ENCODE results near the gene LSMEM2. TPM values are rescaled to one million over a fixed set of nuclear protein-coding genes. Genes with fewer than 3 reads are reported as not detected.

Gene LSMEM2
- total RNA-seq, 1 donor from 2014 or later: not detected

GRCh38 chr3:50322115-50322385 lies 43.2 kb downstream of the LSMEM2 start:
- H3K36me3 ChIP-seq: peaks cover 0 to 20% of the 10 kb centered on the region in 2 donors
- peaks cover 57% of the 10 kb centered on the region for H3K4me1 ChIP-seq
- H3K27me3 ChIP-seq: no peaks in the 10 kb centered on the region
- TF ChIP-seq CTCF (IDR thresholded peaks at IDR 0.05) (no peak), POLR2AphosphoS5 (IDR thresholded peaks at IDR 0.05; ENCODE audit: insufficient read depth in 1 of 2, low read depth in 1 of 2) (no peak), POLR2A (IDR thresholded peaks at IDR 0.05) (no peak)
- peak overlapping the region; percentile 90 for H3K27ac ChIP-seq
- DNase-seq (ENCODE audit: extremely low spot score in 2 of 2): no peak
- H3K9me3 ChIP-seq: no peaks in the 10 kb centered on the region
- peak overlapping the region; percentile 72 to 97 for H3K4me3 ChIP-seq
- intact Hi-C loops (cut with DNase I): loop anchor here (2.0 to 5.0 kb wide), 2 partner anchors 23 to 65 kb away; partner anchors contain the start of genes HYAL3 and NAA80

GRCh38 chr3:50322386-50323091 lies 43.7 kb downstream of the LSMEM2 start, which contains the start of gene HYAL2:
TSS of gene HYAL2 (minus strand) at chr3:50322745. CDS start at chr3:50320489, 2,256 bp downstream.
- peak in 1 of 2 donors; percentile 47 for TF ChIP-seq POLR2AphosphoS5 (IDR thresholded peaks at IDR 0.05; ENCODE audit: insufficient read depth in 1 of 2, low read depth in 1 of 2)
- TF ChIP-seq CTCF (IDR thresholded peaks at IDR 0.05): no peak
- Histone ChIP-seq H3K36me3 (peaks cover 0 to 20% of the 10 kb centered on the region in 2 donors), H3K27ac (peak within 1 kb of the TSS; percentile 90), H3K27me3 (no peaks in the 10 kb centered on the region), H3K4me3 (peak within 1 kb of the TSS; percentile 72 to 97), H3K4me1 (peaks cover 57% of the 10 kb centered on the region), H3K9me3 (no peaks in the 10 kb centered on the region)
- DNase-seq (ENCODE audit: extremely low spot score in 2 of 2): no peak
- intact Hi-C loops (cut with DNase I): loop anchor here (2.0 to 5.0 kb wide), 2 partner anchors 24 to 65 kb away; partner anchors contain the start of genes HYAL3 and NAA80

- DNase-seq (ENCODE audit: extremely low spot score in 2 of 2): no peak
- TF ChIP-seq POLR2AphosphoS5 (IDR thresholded peaks at IDR 0.05; ENCODE audit: insufficient read depth in 1 of 2, low read depth in 1 of 2) (no peak), POLR2A (IDR thresholded peaks at IDR 0.05) (no peak), CTCF (IDR thresholded peaks at IDR 0.05) (no peak)
- intact Hi-C loops (cut with DNase I): loop anchor here (2.0 to 5.0 kb wide), 2 partner anchors 24 to 66 kb away; partner anchors contain the start of genes HYAL3 and NAA80
- Histone ChIP-seq H3K36me3 (peaks cover 0 to 16% of the 10 kb centered on the region in 2 donors), H3K27ac (peak overlapping the region; percentile 90), H3K4me1 (peaks cover 54% of the 10 kb centered on the region), H3K4me3 (peak overlapping the region in 1 of 2 donors; percentile 72), H3K27me3 (no peaks in the 10 kb centered on the region), H3K9me3 (no peaks in the 10 kb centered on the region)
These were observed 44.3 kb downstream of the LSMEM2 start for GRCh38 chr3:50323092-50323600.

GRCh38 chr3:50323614-50324199 lies 44.8 kb downstream of the LSMEM2 start:
- Histone ChIP-seq H3K27ac (peak overlapping the region; percentile 90), H3K36me3 (peaks cover 0 to 13% of the 10 kb centered on the region in 2 donors), H3K27me3 (no peaks in the 10 kb centered on the region), H3K4me1 (peaks cover 54% of the 10 kb centered on the region), H3K4me3 (no peak overlapping the region), H3K9me3 (no peaks in the 10 kb centered on the region)
- intact Hi-C loops (cut with DNase I): loop anchor here (2.0 to 5.0 kb wide), 2 partner anchors 25 to 66 kb away; partner anchors contain the start of genes HYAL3 and NAA80
- no peak for DNase-seq (ENCODE audit: extremely low spot score in 2 of 2)
- TF ChIP-seq CTCF (IDR thresholded peaks at IDR 0.05): no peak
- TF ChIP-seq POLR2A (IDR thresholded peaks at IDR 0.05): no peak
- peak in 1 of 2 donors; percentile 55 for TF ChIP-seq POLR2AphosphoS5 (IDR thresholded peaks at IDR 0.05; ENCODE audit: insufficient read depth in 1 of 2, low read depth in 1 of 2)

All from vagina (tissue), 2 donors.